Ishikawa (cell line): ENCODE data around the gene HELQ.
A peak's percentile ranks its signal among the peaks of the same experiment; 100 is the strongest.

Experiments used
- CEBPB ChIP-seq: IDR thresholded peaks from 2 replicates; pipeline ENCODE4 v1.6.1; 2012
- CREB1 ChIP-seq: IDR thresholded peaks from 2 replicates; pipeline ENCODE4 v1.6.1; 2012; ENCODE audit warnings: low read depth
- EGR1 ChIP-seq: IDR thresholded peaks from 2 replicates; pipeline ENCODE4 v1.6.1; 2012
- EP300 ChIP-seq: IDR thresholded peaks from 2 replicates; pipeline ENCODE4 v1.6.1; 2012; ENCODE audit warnings: borderline replicate concordance
- FOXM1 ChIP-seq: IDR thresholded peaks from 2 replicates; pipeline ENCODE4 v1.6.1; 2012; ENCODE audit warnings: low read depth, borderline replicate concordance
- NFIC ChIP-seq: IDR thresholded peaks from 2 replicates; pipeline ENCODE4 v1.6.1; 2012
- RAD21 ChIP-seq: IDR thresholded peaks from 2 replicates; pipeline ENCODE4 v1.6.1; 2012; ENCODE audit warnings: low read depth
- TAF1 ChIP-seq: IDR thresholded peaks from 2 replicates; pipeline ENCODE4 v1.6.1; 2012; ENCODE audit warnings: low read depth, mild to moderate bottlenecking
- TCF12 ChIP-seq: IDR thresholded peaks from 2 replicates; pipeline ENCODE4 v1.6.1; 2012; ENCODE audit warnings: low read depth
- TEAD4 ChIP-seq: IDR thresholded peaks from 2 replicates; pipeline ENCODE4 v1.6.1; 2012
- YY1 ChIP-seq: IDR thresholded peaks from 2 replicates; pipeline ENCODE4 v1.6.1; 2012; ENCODE audit warnings: low read depth
- ZBTB7A ChIP-seq: IDR thresholded peaks from 2 replicates; pipeline ENCODE4 v1.6.1; 2012; ENCODE audit warnings: low read depth
- TF ChIP-seq, protein P1 (sequence below): IDR thresholded peaks from 2 replicates; pipeline ENCODE4 v1.6.1; 2012
- TF ChIP-seq, protein P2 (sequence below): IDR thresholded peaks from 2 replicates; pipeline ENCODE4 v1.6.1; 2012
- TF ChIP-seq, protein P3 (sequence below): IDR thresholded peaks from 2 replicates; pipeline ENCODE4 v1.6.1; 2012; ENCODE audit warnings: low read depth, mild to moderate bottlenecking

The HELQ gene

DNA sequence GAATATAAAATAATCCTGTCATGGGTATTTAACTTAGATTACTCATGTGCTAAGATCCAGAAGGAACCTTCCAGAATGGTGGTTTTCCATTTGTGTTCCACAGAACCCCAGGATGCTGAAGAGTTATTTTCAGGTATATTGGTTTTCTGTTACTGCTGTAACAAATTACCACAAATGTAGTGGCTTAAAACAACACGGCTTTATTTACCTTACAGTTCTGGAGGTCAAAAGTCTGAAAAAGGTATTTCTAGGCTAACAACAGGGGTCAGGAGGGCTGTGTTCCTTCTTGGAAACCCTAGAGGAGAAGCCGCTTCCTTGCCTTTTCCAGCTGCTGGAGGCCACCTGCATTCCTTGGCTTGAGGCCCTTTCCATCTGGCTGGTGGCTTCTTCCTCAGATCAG, 63.1 kb downstream of the HELQ start:
- no peak for TF ChIP-seq CREB1
- TF ChIP-seq FOXM1 = no peak
- TF ChIP-seq RAD21 = no peak
- TF ChIP-seq, protein P1, sequence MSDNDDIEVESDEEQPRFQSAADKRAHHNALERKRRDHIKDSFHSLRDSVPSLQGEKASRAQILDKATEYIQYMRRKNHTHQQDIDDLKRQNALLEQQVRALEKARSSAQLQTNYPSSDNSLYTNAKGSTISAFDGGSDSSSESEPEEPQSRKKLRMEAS = no peak
- TF ChIP-seq, protein P2, sequence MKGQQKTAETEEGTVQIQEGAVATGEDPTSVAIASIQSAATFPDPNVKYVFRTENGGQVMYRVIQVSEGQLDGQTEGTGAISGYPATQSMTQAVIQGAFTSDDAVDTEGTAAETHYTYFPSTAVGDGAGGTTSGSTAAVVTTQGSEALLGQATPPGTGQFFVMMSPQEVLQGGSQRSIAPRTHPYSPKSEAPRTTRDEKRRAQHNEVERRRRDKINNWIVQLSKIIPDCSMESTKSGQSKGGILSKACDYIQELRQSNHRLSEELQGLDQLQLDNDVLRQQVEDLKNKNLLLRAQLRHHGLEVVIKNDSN = no peak
- no peak for TF ChIP-seq EGR1
- TF ChIP-seq YY1 = no peak
- TF ChIP-seq TAF1 = no peak
- no peak for TF ChIP-seq TEAD4
- no peak for TF ChIP-seq CEBPB
- TF ChIP-seq EP300 = no peak
- no peak for TF ChIP-seq ZBTB7A
- TF ChIP-seq, protein P3, sequence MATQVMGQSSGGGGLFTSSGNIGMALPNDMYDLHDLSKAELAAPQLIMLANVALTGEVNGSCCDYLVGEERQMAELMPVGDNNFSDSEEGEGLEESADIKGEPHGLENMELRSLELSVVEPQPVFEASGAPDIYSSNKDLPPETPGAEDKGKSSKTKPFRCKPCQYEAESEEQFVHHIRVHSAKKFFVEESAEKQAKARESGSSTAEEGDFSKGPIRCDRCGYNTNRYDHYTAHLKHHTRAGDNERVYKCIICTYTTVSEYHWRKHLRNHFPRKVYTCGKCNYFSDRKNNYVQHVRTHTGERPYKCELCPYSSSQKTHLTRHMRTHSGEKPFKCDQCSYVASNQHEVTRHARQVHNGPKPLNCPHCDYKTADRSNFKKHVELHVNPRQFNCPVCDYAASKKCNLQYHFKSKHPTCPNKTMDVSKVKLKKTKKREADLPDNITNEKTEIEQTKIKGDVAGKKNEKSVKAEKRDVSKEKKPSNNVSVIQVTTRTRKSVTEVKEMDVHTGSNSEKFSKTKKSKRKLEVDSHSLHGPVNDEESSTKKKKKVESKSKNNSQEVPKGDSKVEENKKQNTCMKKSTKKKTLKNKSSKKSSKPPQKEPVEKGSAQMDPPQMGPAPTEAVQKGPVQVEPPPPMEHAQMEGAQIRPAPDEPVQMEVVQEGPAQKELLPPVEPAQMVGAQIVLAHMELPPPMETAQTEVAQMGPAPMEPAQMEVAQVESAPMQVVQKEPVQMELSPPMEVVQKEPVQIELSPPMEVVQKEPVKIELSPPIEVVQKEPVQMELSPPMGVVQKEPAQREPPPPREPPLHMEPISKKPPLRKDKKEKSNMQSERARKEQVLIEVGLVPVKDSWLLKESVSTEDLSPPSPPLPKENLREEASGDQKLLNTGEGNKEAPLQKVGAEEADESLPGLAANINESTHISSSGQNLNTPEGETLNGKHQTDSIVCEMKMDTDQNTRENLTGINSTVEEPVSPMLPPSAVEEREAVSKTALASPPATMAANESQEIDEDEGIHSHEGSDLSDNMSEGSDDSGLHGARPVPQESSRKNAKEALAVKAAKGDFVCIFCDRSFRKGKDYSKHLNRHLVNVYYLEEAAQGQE = no peak
- TF ChIP-seq NFIC = no peak
- no peak for TF ChIP-seq TCF12

DNA sequence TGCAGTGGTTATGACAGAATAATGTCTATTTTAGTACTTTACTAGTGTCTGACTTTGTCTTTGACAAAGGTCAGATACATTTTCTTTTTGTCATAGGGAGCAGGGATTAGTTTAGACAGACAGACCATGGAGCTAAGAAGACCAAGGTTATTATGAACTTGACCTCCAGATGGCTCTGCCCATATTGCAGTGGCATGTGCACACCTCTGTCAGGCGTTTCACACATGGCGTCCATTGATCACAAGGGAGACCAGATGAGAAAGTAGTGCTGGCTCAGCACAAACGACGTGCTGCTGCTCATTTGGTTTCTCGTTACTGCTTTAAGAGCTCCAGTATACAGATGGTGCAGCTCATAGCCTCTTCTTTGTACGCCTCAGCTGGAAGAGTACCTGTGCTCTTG, 64.7 kb downstream of the HELQ start:
- TF ChIP-seq EGR1 = no peak
- TF ChIP-seq YY1 = no peak
- TF ChIP-seq ZBTB7A = no peak
- TF ChIP-seq, protein P2 = no peak
- no peak for TF ChIP-seq NFIC
- TF ChIP-seq TCF12 = no peak
- TF ChIP-seq, protein P1 = no peak

DNA sequence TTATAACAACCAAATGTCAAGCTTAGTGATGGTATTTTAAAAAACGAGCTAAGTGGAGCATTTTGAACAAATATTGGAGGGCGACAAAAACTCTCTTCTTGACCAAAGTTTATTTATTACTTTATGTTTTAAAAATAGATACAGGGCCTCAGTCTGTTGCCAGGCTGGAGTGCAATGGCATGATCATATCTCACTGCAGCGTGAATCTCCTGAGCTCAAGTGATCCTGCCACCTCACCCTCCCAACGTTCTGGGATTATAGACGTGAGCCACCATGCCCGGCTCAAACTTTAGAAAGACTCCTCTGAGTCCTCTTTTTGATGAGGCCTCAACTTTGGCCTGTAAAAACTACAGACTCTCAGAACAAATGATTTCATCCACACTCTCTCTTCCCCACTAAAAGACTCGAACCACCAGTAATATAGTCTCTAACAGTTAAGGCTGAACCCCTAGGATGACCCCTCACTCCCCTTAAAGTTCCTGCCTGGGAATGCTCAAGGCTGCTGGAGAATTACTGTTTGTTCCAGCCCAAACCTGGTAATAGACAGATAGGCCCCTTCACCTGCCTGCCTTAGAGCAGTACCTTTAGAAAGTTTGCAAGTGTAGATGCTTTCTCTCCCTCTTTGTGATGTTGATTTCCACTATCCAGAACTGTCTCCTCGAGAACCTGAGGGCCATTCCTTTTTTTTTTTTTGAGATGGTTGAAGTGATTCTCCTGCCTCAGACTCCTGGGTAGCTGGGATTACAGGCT, 65.7 kb downstream of the HELQ start:
- TF ChIP-seq TAF1 = no peak
- TF ChIP-seq YY1 = no peak
- TF ChIP-seq RAD21 = no peak
- no peak for TF ChIP-seq FOXM1
- TF ChIP-seq TCF12 = no peak
- no peak for TF ChIP-seq CREB1
- no peak for TF ChIP-seq CEBPB
- TF ChIP-seq, protein P3 = no peak
- TF ChIP-seq ZBTB7A = no peak
- no peak for TF ChIP-seq TEAD4
- no peak for TF ChIP-seq EP300
- TF ChIP-seq, protein P1 = no peak

DNA sequence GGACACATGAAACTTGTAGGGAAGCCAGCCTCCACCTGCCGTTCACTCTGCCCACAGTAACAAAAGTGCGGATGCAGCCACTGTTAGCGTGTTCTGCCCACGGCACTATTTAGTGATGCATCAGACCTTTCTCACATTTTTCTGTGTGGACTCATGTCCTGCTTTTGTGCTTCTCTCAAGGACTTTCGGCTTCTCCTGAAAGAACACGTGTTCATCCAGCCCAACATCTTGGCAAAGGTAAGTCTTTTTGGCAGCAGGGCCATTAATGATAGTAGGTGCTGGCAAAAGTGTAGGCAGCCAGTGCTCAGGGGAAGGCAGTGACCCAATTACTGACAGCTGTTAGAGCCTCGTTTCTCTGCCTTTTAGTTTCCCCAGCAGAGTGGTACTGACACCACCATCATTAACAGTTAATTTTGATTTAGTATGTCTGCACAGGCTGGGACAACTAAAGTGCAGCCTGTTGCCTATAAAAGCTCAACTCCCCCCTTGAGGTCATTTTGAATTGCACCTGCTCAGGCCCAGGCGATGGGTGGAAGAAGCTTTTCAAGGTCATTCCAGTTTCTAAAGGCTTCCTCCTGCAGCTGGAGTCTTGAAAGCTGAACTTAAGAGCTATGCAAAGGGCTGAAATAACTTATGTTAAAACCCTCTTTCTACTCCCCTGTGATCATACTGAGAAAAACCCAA, 66.4 kb downstream of the HELQ start:
- TF ChIP-seq FOXM1 (no peak), TEAD4 (no peak), ZBTB7A (no peak), RAD21 (no peak), TAF1 (no peak), CEBPB (no peak)
- TF ChIP-seq, protein P1 = no peak

DNA sequence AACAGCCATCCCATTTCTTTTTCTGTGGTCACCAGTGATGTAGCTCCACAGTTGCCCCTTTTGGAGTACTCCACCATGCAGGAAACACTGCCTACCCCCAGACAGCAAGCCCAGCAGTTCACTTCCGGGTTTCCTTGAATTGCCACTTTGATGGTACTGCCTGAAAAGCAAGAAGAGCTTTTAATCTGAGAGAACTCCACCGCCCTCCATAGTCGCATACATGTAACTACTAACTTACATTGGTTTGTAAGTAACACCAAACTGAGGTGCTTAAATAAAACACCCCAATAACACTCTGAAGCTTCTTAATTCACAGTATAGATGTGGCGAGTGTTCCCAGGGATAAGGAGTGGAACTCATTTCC, 67.3 kb downstream of the HELQ start:
- no peak for TF ChIP-seq NFIC
- TF ChIP-seq, protein P3 = no peak
- no peak for TF ChIP-seq CREB1
- no peak for TF ChIP-seq EP300
- TF ChIP-seq RAD21 = peak; percentile 12; the same call in 1 of the 2 replicates
- no peak for TF ChIP-seq TEAD4
- TF ChIP-seq, protein P2 = no peak
- TF ChIP-seq, protein P1 = no peak
